CMK (cell line): Measurements from ENCODE around the gene NAB2.
"Not testable (repeated sequence)": the region's sequence is repeated elsewhere in the genome, so short reads cannot be mapped to it uniquely, and the experiment has no call there.

Experiments
- DNase-seq: peaks from one replicate; pipeline ENCODE4 v3.0.0-alpha.2; 2010; ENCODE audit warnings: low read depth

NAB2 gene

GRCh38 chr12:57088354-57089270 is at the start of gene NAB2:
Gene NAB2 (plus strand): TSS chr12:57089114. CDS start chr12:57089272, 158 bp downstream.
- peak; percentile 79 for DNase-seq

GRCh38 chr12:57040211-57040610 is 48.7 kb upstream of the NAB2 start:
- no peak for DNase-seq

- no peak for DNase-seq
These were observed 48.2 kb upstream of the NAB2 start for GRCh38 chr12:57040750-57041149.

- no peak for DNase-seq
These were observed 46.2 kb upstream of the NAB2 start for GRCh38 chr12:57042695-57043094.

- DNase-seq, result no peak
These were observed 44.4 kb upstream of the NAB2 start for GRCh38 chr12:57044468-57044867.

GRCh38 chr12:57044889-57045288 is 44.0 kb upstream of the NAB2 start:
- no peak for DNase-seq

- no peak for DNase-seq
These were observed 42.7 kb upstream of the NAB2 start for GRCh38 chr12:57046086-57046791.

- DNase-seq, result no peak
These were observed 41.7 kb upstream of the NAB2 start for GRCh38 chr12:57046947-57047890.

GRCh38 chr12:57047981-57048380 is 40.9 kb upstream of the NAB2 start:
- DNase-seq, result no peak

GRCh38 chr12:57048423-57049118 is 40.3 kb upstream of the NAB2 start:
- DNase-seq, result no peak

- DNase-seq, result no peak
These were observed 39.8 kb upstream of the NAB2 start for GRCh38 chr12:57049119-57049446.

- no peak for DNase-seq
These were observed 39.0 kb upstream of the NAB2 start, which contains the start of gene MYO1A for GRCh38 chr12:57049890-57050289. Gene MYO1A (minus strand): TSS chr12:57050129. CDS start chr12:57048323, 1,806 bp downstream.

- no peak for DNase-seq
These were observed 37.9 kb upstream of the NAB2 start for GRCh38 chr12:57051011-57051410.

GRCh38 chr12:57053146-57053545 is 35.8 kb upstream of the NAB2 start:
- DNase-seq, result not testable (repeated sequence)

GRCh38 chr12:57053901-57054300 is 35.0 kb upstream of the NAB2 start:
- DNase-seq, result not testable (repeated sequence)

- no peak for DNase-seq
These were observed 33.1 kb upstream of the NAB2 start for GRCh38 chr12:57055824-57056223.

GRCh38 chr12:57057067-57057751 is 31.7 kb upstream of the NAB2 start:
- DNase-seq, result no peak

GRCh38 chr12:57058454-57058853 is 30.5 kb upstream of the NAB2 start:
- DNase-seq, result no peak

GRCh38 chr12:57063991-57064685 is 24.8 kb upstream of the NAB2 start:
- DNase-seq, result no peak

GRCh38 chr12:57066245-57066644 is 22.7 kb upstream of the NAB2 start:
- DNase-seq, result no peak
